Measurements from ENCODE around the gene ESRP2. TPM values are rescaled to one million over a fixed set of nuclear protein-coding genes. Genes with fewer than 3 reads are reported as not detected.

The ESRP2 gene
- total RNA-seq, 1 donor from 2014 or later, result 0.42 TPM

- Mint-ChIP-seq H3K9me3 (ENCODE audit: low read depth) (no peaks in the 10 kb centered on the region), H3K4me3 (ENCODE audit: unreplicated experiment) (peak overlapping the region; percentile 82), H3K27ac (ENCODE audit: unreplicated experiment) (peak overlapping the region; percentile 98), H3K36me3 (ENCODE audit: low read depth) (no peaks in the 10 kb centered on the region), H3K27me3 (ENCODE audit: low read depth) (no peaks in the 10 kb centered on the region), H3K4me1 (ENCODE audit: low read depth) (peaks cover 17% of the 10 kb centered on the region)
- DNase-seq (ENCODE audit: low spot score), result peak; percentile 81
- no peak for TF ChIP-seq CTCF (IDR thresholded peaks at IDR 0.05)
These were observed 2.1 kb upstream of the ESRP2 start for GRCh38 chr16:68238029-68238345.

- peak; percentile 98 for DNase-seq (ENCODE audit: low spot score)
- Mint-ChIP-seq H3K27me3 (ENCODE audit: low read depth) (no peaks in the 10 kb centered on the region), H3K27ac (ENCODE audit: unreplicated experiment) (peak overlapping the region; percentile 98), H3K4me1 (ENCODE audit: low read depth) (peaks cover 17% of the 10 kb centered on the region), H3K36me3 (ENCODE audit: low read depth) (no peaks in the 10 kb centered on the region), H3K4me3 (ENCODE audit: unreplicated experiment) (peak overlapping the region; percentile 82), H3K9me3 (ENCODE audit: low read depth) (no peaks in the 10 kb centered on the region)
- no peak for TF ChIP-seq CTCF (IDR thresholded peaks at IDR 0.05)
These were observed 1.5 kb upstream of the ESRP2 start for GRCh38 chr16:68237243-68238028.

GRCh38 chr16:68236826-68237242 is 907 bp upstream of the ESRP2 start:
- Mint-ChIP-seq H3K27ac (ENCODE audit: unreplicated experiment) (peak overlapping the region; percentile 96), H3K4me1 (ENCODE audit: low read depth) (peaks cover 17% of the 10 kb centered on the region), H3K9me3 (ENCODE audit: low read depth) (no peaks in the 10 kb centered on the region), H3K27me3 (ENCODE audit: low read depth) (no peaks in the 10 kb centered on the region), H3K36me3 (ENCODE audit: low read depth) (no peaks in the 10 kb centered on the region), H3K4me3 (ENCODE audit: unreplicated experiment) (peak overlapping the region; percentile 82)
- DNase-seq (ENCODE audit: low spot score), result no peak
- TF ChIP-seq CTCF (IDR thresholded peaks at IDR 0.05), result no peak

GRCh38 chr16:68236137-68236825 is 354 bp upstream of the ESRP2 start:
- no peak for TF ChIP-seq CTCF (IDR thresholded peaks at IDR 0.05)
- H3K9me3 Mint-ChIP-seq (ENCODE audit: low read depth), result no peaks in the 10 kb centered on the region
- no peaks in the 10 kb centered on the region for H3K36me3 Mint-ChIP-seq (ENCODE audit: low read depth)
- no peak overlapping the region for H3K27ac Mint-ChIP-seq (ENCODE audit: unreplicated experiment)
- H3K4me1 Mint-ChIP-seq (ENCODE audit: low read depth), result peaks cover 17% of the 10 kb centered on the region
- DNase-seq (ENCODE audit: low spot score), result peak; percentile 88
- H3K27me3 Mint-ChIP-seq (ENCODE audit: low read depth), result no peaks in the 10 kb centered on the region
- H3K4me3 Mint-ChIP-seq (ENCODE audit: unreplicated experiment), result peak overlapping the region; percentile 82

GRCh38 chr16:68235108-68235886 is 630 bp downstream of the ESRP2 start:
- Mint-ChIP-seq H3K4me1 (ENCODE audit: low read depth) (peaks cover 17% of the 10 kb centered on the region), H3K36me3 (ENCODE audit: low read depth) (no peaks in the 10 kb centered on the region), H3K27ac (ENCODE audit: unreplicated experiment) (no peak overlapping the region), H3K27me3 (ENCODE audit: low read depth) (no peaks in the 10 kb centered on the region), H3K4me3 (ENCODE audit: unreplicated experiment) (no peak overlapping the region), H3K9me3 (ENCODE audit: low read depth) (no peaks in the 10 kb centered on the region)
- DNase-seq (ENCODE audit: low spot score), result peak; percentile 75
- TF ChIP-seq CTCF (IDR thresholded peaks at IDR 0.05), result no peak

Measured in chondrocyte (in vitro differentiated cells).